Stimulated activated memory B cell treated with anti-CD40 and anti-IgM and Interleukin-4, amounts not matched to agents 10 μg/mL and 1 μg/mL and 100 μg/mL, for 72 hours (primary cell): ENCODE results near the gene SLC38A11.

Experiments
- ATAC-seq: fragments of 150-1000 bp; cut with Tn5 transposase; 2 replicates; pipeline ENCODE4 v1.10.0; 2021
- H3K27ac Mint-ChIP-seq: one replicate; pipeline ENCODE4 v1.8.0; 2022; ENCODE audit warnings: mild to moderate bottlenecking, mixed read lengths
- H3K27me3 Mint-ChIP-seq: one replicate; pipeline ENCODE4 v1.8.0; 2022; ENCODE audit warnings: mixed read lengths
- H3K36me3 Mint-ChIP-seq: one replicate; pipeline ENCODE4 v1.8.0; 2022; ENCODE audit warnings: mixed read lengths
- H3K4me1 Mint-ChIP-seq: one replicate; pipeline ENCODE4 v1.8.0; 2022; ENCODE audit warnings: mixed read lengths
- H3K4me3 Mint-ChIP-seq: one replicate; pipeline ENCODE4 v1.8.0; 2022; ENCODE audit warnings: mild to moderate bottlenecking, moderate library complexity, mixed read lengths
- H3K9me3 Mint-ChIP-seq: one replicate; pipeline ENCODE4 v1.8.0; 2022; ENCODE audit warnings: mixed read lengths

SLC38A11 gene

GRCh38 chr2:164859251-164859818, 96.0 kb downstream of the SLC38A11 start:
- Mint-ChIP-seq H3K36me3 (no peaks in the 10 kb centered on the region), H3K27me3 (no peaks in the 10 kb centered on the region), H3K27ac (no peak overlapping the region), H3K4me1 (no peaks in the 10 kb centered on the region), H3K4me3 (no peak overlapping the region), H3K9me3 (no peaks in the 10 kb centered on the region)
- ATAC-seq = no peak

GRCh38 chr2:164852086-164852485, 103.2 kb downstream of the SLC38A11 start:
- H3K27me3 Mint-ChIP-seq = no peaks in the 10 kb centered on the region
- no peaks in the 10 kb centered on the region for H3K36me3 Mint-ChIP-seq
- H3K4me3 Mint-ChIP-seq = no peak overlapping the region
- no peak overlapping the region for H3K27ac Mint-ChIP-seq
- H3K4me1 Mint-ChIP-seq = peaks cover 16% of the 10 kb centered on the region
- no peak for ATAC-seq
- no peaks in the 10 kb centered on the region for H3K9me3 Mint-ChIP-seq

GRCh38 chr2:164850235-164850634, 105.1 kb downstream of the SLC38A11 start:
- ATAC-seq = peak; percentile 57
- Mint-ChIP-seq H3K4me3 (peak overlapping the region; percentile 10), H3K27me3 (no peaks in the 10 kb centered on the region), H3K27ac (no peak overlapping the region), H3K4me1 (peaks cover 16% of the 10 kb centered on the region), H3K36me3 (no peaks in the 10 kb centered on the region), H3K9me3 (no peaks in the 10 kb centered on the region)

- Mint-ChIP-seq H3K4me1 (peaks cover 16% of the 10 kb centered on the region), H3K9me3 (no peaks in the 10 kb centered on the region), H3K36me3 (no peaks in the 10 kb centered on the region), H3K27me3 (no peaks in the 10 kb centered on the region), H3K27ac (no peak overlapping the region), H3K4me3 (no peak overlapping the region)
- ATAC-seq = no peak
Observed at GRCh38 chr2:164849506-164849905, 105.8 kb downstream of the SLC38A11 start.

- no peaks in the 10 kb centered on the region for H3K27me3 Mint-ChIP-seq
- no peak overlapping the region for H3K4me3 Mint-ChIP-seq
- ATAC-seq = no peak
- peaks cover 16% of the 10 kb centered on the region for H3K4me1 Mint-ChIP-seq
- no peaks in the 10 kb centered on the region for H3K9me3 Mint-ChIP-seq
- H3K36me3 Mint-ChIP-seq = no peaks in the 10 kb centered on the region
- H3K27ac Mint-ChIP-seq = no peak overlapping the region
Observed at GRCh38 chr2:164847981-164848741, 107.2 kb downstream of the SLC38A11 start.

GRCh38 chr2:164847291-164847690, 108.0 kb downstream of the SLC38A11 start:
- Mint-ChIP-seq H3K36me3 (no peaks in the 10 kb centered on the region), H3K27me3 (no peaks in the 10 kb centered on the region)
- ATAC-seq = no peak

GRCh38 chr2:164846276-164846675, 109.0 kb downstream of the SLC38A11 start:
- ATAC-seq = no peak
- Mint-ChIP-seq H3K36me3 (no peaks in the 10 kb centered on the region), H3K27me3 (no peaks in the 10 kb centered on the region)

More at GRCh38 chr2:164847291-164847690, 108.0 kb downstream of the SLC38A11 start:
- H3K4me3 Mint-ChIP-seq = no peak overlapping the region
- H3K9me3 Mint-ChIP-seq = no peaks in the 10 kb centered on the region
- H3K4me1 Mint-ChIP-seq = peaks cover 16% of the 10 kb centered on the region
- no peak overlapping the region for H3K27ac Mint-ChIP-seq

More at GRCh38 chr2:164846276-164846675, 109.0 kb downstream of the SLC38A11 start:
- Mint-ChIP-seq H3K4me3 (no peak overlapping the region), H3K9me3 (no peaks in the 10 kb centered on the region), H3K4me1 (peaks cover 16% of the 10 kb centered on the region), H3K27ac (no peak overlapping the region)
